HepG2 (cell line): ENCODE data around the gene TACC3. TPM values are rescaled to one million over a fixed set of nuclear protein-coding genes. Genes with fewer than 3 reads are reported as not detected.

Source experiments
- AKNA ChIP-seq: sonication (generic); formaldehyde crosslinking; IDR thresholded peaks from 2 replicates; pipeline ENCODE4 v1.4.0; 2020; ENCODE audit warnings: missing genetic modification reagents, borderline replicate concordance
- ATF1 ChIP-seq: IDR thresholded peaks from 2 replicates; pipeline ENCODE4 v1.6.1; 2016; ENCODE audit warnings: mild to moderate bottlenecking, control low read depth
- ELF3 ChIP-seq: IDR thresholded peaks from 2 replicates; pipeline ENCODE4 v1.6.1; 2016; ENCODE audit warnings: missing genetic modification reagents, missing compliant biosample characterization
- ETS1 ChIP-seq: sonication (generic); formaldehyde crosslinking; IDR thresholded peaks from 2 replicates; pipeline ENCODE4 v1.4.0; 2020; ENCODE audit warnings: missing genetic modification reagents
- HOXA9 ChIP-seq: sonication (generic); formaldehyde crosslinking; IDR thresholded peaks from 2 replicates; pipeline ENCODE4 v1.8.1; 2022; ENCODE audit warnings: missing genetic modification reagents, mild to moderate bottlenecking, moderate library complexity, borderline replicate concordance
- MEF2D ChIP-seq: sonication (generic); formaldehyde crosslinking; IDR thresholded peaks from 2 replicates; pipeline ENCODE4 v1.5.1; 2020; ENCODE audit warnings: mild to moderate bottlenecking, missing genetic modification reagents
- MIXL1 ChIP-seq: IDR thresholded peaks from 2 replicates; pipeline ENCODE4 v1.6.1; 2016
- PCBP2 ChIP-seq: fragments of 200-400 bp; formaldehyde crosslinking; optimal IDR thresholded peaks from 2 replicates; pipeline ENCODE3; 2018; ENCODE audit warnings: low read length, low read depth; ENCODE audit not compliant: poor library complexity, severe bottlenecking
- POLR2AphosphoS2 ChIP-seq: IDR thresholded peaks from 2 replicates; pipeline ENCODE4 v1.6.1; 2011; ENCODE audit warnings: low read depth, low read length, improper control_type of control experiment
- RNF2 ChIP-seq: fragments of 450-650 bp; conservative IDR thresholded peaks from 2 replicates; pipeline ENCODE4 v1.6.1; 2016; ENCODE audit warnings: low read depth
- TEF ChIP-seq: sonication (generic); formaldehyde crosslinking; IDR thresholded peaks from 2 replicates; pipeline ENCODE4 v1.5.0; 2020; ENCODE audit warnings: missing genetic modification reagents
- TRIM24 ChIP-seq: sonication (generic); formaldehyde crosslinking; IDR thresholded peaks from 2 replicates; pipeline ENCODE4 v1.8.0; 2022; ENCODE audit warnings: mild to moderate bottlenecking, missing genetic modification reagents
- ZGPAT ChIP-seq: IDR thresholded peaks from 2 replicates; pipeline ENCODE4 v1.6.1; 2016; ENCODE audit warnings: mild to moderate bottlenecking
- ZKSCAN5 ChIP-seq: sonication (generic); formaldehyde crosslinking; IDR thresholded peaks from 2 replicates; pipeline ENCODE4 v1.5.1; 2020; ENCODE audit warnings: mild to moderate bottlenecking, missing genetic modification reagents
- ZNF17 ChIP-seq: sonication (generic); formaldehyde crosslinking; IDR thresholded peaks from 2 replicates; pipeline ENCODE4 v1.5.0; 2020; ENCODE audit warnings: mild to moderate bottlenecking, missing genetic modification reagents
- ZNF362 ChIP-seq: sonication (generic); formaldehyde crosslinking; IDR thresholded peaks from 2 replicates; pipeline ENCODE4 v1.4.0; 2020; ENCODE audit warnings: missing genetic modification reagents, mild to moderate bottlenecking, borderline replicate concordance
- ZNF709 ChIP-seq: sonication (generic); formaldehyde crosslinking; IDR thresholded peaks from 2 replicates; pipeline ENCODE4 v1.5.0; 2020; ENCODE audit warnings: mild to moderate bottlenecking, missing genetic modification reagents
- ZNF784 ChIP-seq: sonication (generic); formaldehyde crosslinking; IDR thresholded peaks from 2 replicates; pipeline ENCODE4 v1.5.1; 2020; ENCODE audit warnings: missing genetic modification reagents, mild to moderate bottlenecking, borderline replicate concordance
- ZSCAN25 ChIP-seq: sonication (generic); formaldehyde crosslinking; IDR thresholded peaks from 2 replicates; pipeline ENCODE4 v1.8.0; 2022; ENCODE audit warnings: mild to moderate bottlenecking, missing genetic modification reagents
- ZSCAN29 ChIP-seq: sonication (generic); formaldehyde crosslinking; conservative IDR thresholded peaks from 2 replicates; pipeline ENCODE4 v1.4.0; 2020; ENCODE audit warnings: mild to moderate bottlenecking, missing genetic modification reagents
- polyA plus RNA-seq, 8 experiments: library from polyadenylated mRNA; depleted of rRNA in 3 of 8; stranded (reverse) in 7 of 8; unstranded in 1 of 8; fragments of >200 nt; fragmentation: Illumina TruSeq in 4 of 8; extraction: Trizol in 4 of 8; gene quantifications; 2 replicates each; pipeline versions ENCODE4 v1.2.1 to v1.2.3, GENCODE V29; 2011 to 2016; ENCODE audit warnings: low read depth in 4 of 8, missing spikeins in 1 of 8, mixed read lengths in 1 of 8; ENCODE audit not compliant: insufficient read depth in 1 of 8
- total RNA-seq, 5 experiments: library from RNA; depleted of rRNA; stranded (reverse); fragments of >200 nt; fragmentation: Illumina TruSeq; extraction: Trizol; gene quantifications; 2 replicates each; pipeline ENCODE4 v1.2.3, GENCODE V29; 2016; ENCODE audit warnings: low read depth in 1 of 5

Gene TACC3
- total and polyA plus RNA-seq, 2 of the 13 experiments (the other 11 are each of a cell fraction or from before 2014, with no cell fraction given): 20.3 to 21.2 TPM

GRCh38 chr4:1759818-1760223 is 38.5 kb downstream of the TACC3 start (continued):
- TF ChIP-seq HOXA9 (CRISPR knock-in tag) (no peak), ZNF784 (CRISPR knock-in tag) (no peak), ZNF362 (CRISPR knock-in tag) (no peak), ATF1 (CRISPR knock-in tag) (no peak), TEF (no peak), MIXL1 (CRISPR knock-in tag) (no peak), ZNF17 (CRISPR knock-in tag) (no peak), ZNF709 (CRISPR knock-in tag) (no peak), ZSCAN29 (CRISPR knock-in tag) (no peak), TRIM24 (CRISPR knock-in tag) (no peak), ETS1 (CRISPR knock-in tag) (no peak), ZSCAN25 (CRISPR knock-in tag) (no peak), AKNA (no peak), MEF2D (no peak), RNF2 (peak; percentile 54; the same call in 1 of the 2 replicates), ZGPAT (no peak), POLR2AphosphoS2 (no peak), ELF3 (no peak), PCBP2 (no peak), ZKSCAN5 (CRISPR knock-in tag) (no peak)
